Spleen (tissue), 11 donors: Measurements from ENCODE around the gene RYR1. TPM values are rescaled to one million over a fixed set of nuclear protein-coding genes. Genes with fewer than 3 reads are reported as not detected.

Source experiments
- DNase-seq: peaks from one replicate; pipeline ENCODE4 v3.0.0-alpha.2; 2020
- H3K27ac ChIP-seq, 8 donors: fragments of 200-600 bp; sonication (generic) in 7 of 8; 1 replicate in 4 of 8; 2 replicates in 4 of 8; pipeline versions ENCODE4 v1.5.0 to v1.8.0; 2016 to 2021; ENCODE audit warnings: inconsistent platforms in 4 of 8, mild to moderate bottlenecking in 4 of 8, moderate library complexity in 1 of 8
- H3K27me3 ChIP-seq, 7 donors: fragments of 200-600 bp; sonication (generic) in 6 of 7; replicated peaks in 1 of 7; 1 replicate in 4 of 7; 2 replicates in 3 of 7; pipeline versions ENCODE4 v1.5.0 to v1.8.0; 2016 to 2021; ENCODE audit warnings: inconsistent platforms in 3 of 7, mild to moderate bottlenecking in 1 of 7
- H3K36me3 ChIP-seq, 6 donors: fragments of 200-600 bp; sonication (generic) in 5 of 6; 1 replicate in 4 of 6; 2 replicates in 2 of 6; pipeline versions ENCODE4 v1.5.0 to v1.8.0; 2016 to 2021; ENCODE audit warnings: inconsistent platforms in 2 of 6
- H3K4me1 ChIP-seq, 6 donors: fragments of 200-600 bp; sonication (generic) in 5 of 6; 1 replicate in 3 of 6; 2 replicates in 3 of 6; pipeline versions ENCODE4 v1.5.0 to v1.8.0; 2016 to 2021; ENCODE audit warnings: inconsistent platforms in 3 of 6
- H3K4me3 ChIP-seq, 8 donors: fragments of 200-600 bp; sonication (generic) in 7 of 8; 1 replicate in 4 of 8; 2 replicates in 4 of 8; pipeline versions ENCODE4 v1.5.0 to v1.8.0; 2016 to 2021; ENCODE audit warnings: inconsistent platforms in 4 of 8, mild to moderate bottlenecking in 4 of 8, moderate library complexity in 2 of 8
- H3K9me3 ChIP-seq, 8 donors: fragments of 200-600 bp; sonication (generic) in 7 of 8; 1 replicate in 4 of 8; 2 replicates in 4 of 8; pipeline versions ENCODE4 v1.5.0 to v1.8.0; 2016 to 2021; ENCODE audit warnings: inconsistent platforms in 4 of 8
- POLR2A ChIP-seq, 3 donors: fragments of 450-650 bp; IDR thresholded peaks; one replicate each; pipeline ENCODE4 v1.5.1; 2017; ENCODE audit warnings: antibody characterized with exemption in 3 of 3, mild to moderate bottlenecking in 1 of 3
- POLR2AphosphoS5 ChIP-seq, 3 donors: sonication (generic); formaldehyde crosslinking; IDR thresholded peaks; one replicate each; pipeline ENCODE4 v1.5.1; 2017; ENCODE audit warnings: antibody characterized with exemption in 3 of 3
- WGBS, 5 donors: extraction: QIAGEN DNeasy Blood & Tissue Kit in 3 of 5; methylation state at CpG; one replicate each; pipeline versions ENCODE4 v1.1.5 to v1.1.7; 2013 to 2018; 5-methylcytosine and 5-hydroxymethylcytosine counted together
- intact Hi-C: fragments of 100-400 bp; cut with DNase I; formaldehyde crosslinking; loops from one replicate; pipeline ENCODE4 v1.15.0; 2023; ENCODE audit warnings: low total_unique reads
- polyA plus RNA-seq, 3 donors: library from polyadenylated mRNA; stranded (reverse); fragments of 200-250 nt; gene quantifications; one replicate each; pipeline ENCODE4 v1.2.1, GENCODE V29; 2013
- total RNA-seq, 7 donors: library from RNA; depleted of rRNA in 3 of 7; stranded (reverse); fragments of >200 nt in 3 of 7; fragmentation: NEBNext Ultra II Directional in 4 of 7; extraction: Animal tissue kit (Norgen Biotek cat#: 25700) in 4 of 7; gene quantifications; one replicate each; pipeline versions ENCODE4 v1.1.0 to v1.2.1, GENCODE V29; 2016 to 2021
- TF ChIP-seq, protein P1 (sequence below), 11 experiments: fragments of 200-600 bp in 7 of 11; fragments of 450-650 bp in 4 of 11; sonication (generic) in 4 of 11; IDR thresholded peaks in 8 of 11; conservative IDR thresholded peaks in 3 of 11; 1 replicate in 7 of 11; 2 replicates in 4 of 11; pipeline versions ENCODE4 v1.4.0 to v1.8.0; 2016 to 2021; ENCODE audit warnings: antibody characterized with exemption in 11 of 11, inconsistent platforms in 4 of 11, mild to moderate bottlenecking in 1 of 11
- donor health status: healthy with polysubstance abuse.
- donor health status: DM: no; HTN: no; CAD: no; lungs with moderate emphysema.
- donor health status: DM: no; HTN: no; CAD: no.
- donor health status: Bipolar disorder and iron deficiency.
- donor health status: healthy.
- donor health status: DM: no; HTN: no; CAD: no.
- donor health status: DM: yes; HTN: yes; CAD: no.

RYR1 gene
- total and polyA plus RNA-seq, 10 donors = 0.32 to 3.2 (median 1.3) TPM

DNA sequence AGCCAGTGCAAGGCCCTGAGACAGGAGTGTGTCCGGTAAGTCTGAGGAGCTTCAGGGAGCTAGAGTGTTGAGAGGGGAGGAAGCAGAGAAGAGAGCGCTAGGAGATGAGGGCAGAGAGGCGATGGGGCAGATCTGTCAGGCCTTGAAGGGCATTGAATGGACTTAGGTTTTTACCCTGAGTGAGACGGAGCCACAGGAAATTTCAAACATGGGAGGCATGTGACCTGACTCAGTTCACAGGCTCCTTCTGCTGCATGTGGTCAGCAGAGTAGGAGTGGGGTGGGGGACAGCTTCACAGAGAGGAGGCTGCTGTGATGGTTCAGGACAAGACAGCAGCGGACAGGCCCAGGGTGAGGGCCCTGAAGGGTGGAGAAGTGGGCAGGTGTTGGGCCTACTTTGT lies 33.1 kb upstream of the RYR1 start:
- Histone ChIP-seq H3K4me1 (peaks cover 7 to 37% (median 24%) of the 10 kb centered on the region in 6 donors), H3K27me3 (peaks cover 0 to 56% (median 36%) of the 10 kb centered on the region in 7 donors), H3K27ac (no peak overlapping the region), H3K9me3 (no peaks in the 10 kb centered on the region), H3K36me3 (peaks cover 0 to 8% (median 3%) of the 10 kb centered on the region in 6 donors), H3K4me3 (no peak overlapping the region)
- no peak for DNase-seq
- TF ChIP-seq POLR2A (IDR thresholded peaks at IDR 0.05) (no peak), POLR2AphosphoS5 (IDR thresholded peaks at IDR 0.05) (no peak)
- TF ChIP-seq, protein P1, sequence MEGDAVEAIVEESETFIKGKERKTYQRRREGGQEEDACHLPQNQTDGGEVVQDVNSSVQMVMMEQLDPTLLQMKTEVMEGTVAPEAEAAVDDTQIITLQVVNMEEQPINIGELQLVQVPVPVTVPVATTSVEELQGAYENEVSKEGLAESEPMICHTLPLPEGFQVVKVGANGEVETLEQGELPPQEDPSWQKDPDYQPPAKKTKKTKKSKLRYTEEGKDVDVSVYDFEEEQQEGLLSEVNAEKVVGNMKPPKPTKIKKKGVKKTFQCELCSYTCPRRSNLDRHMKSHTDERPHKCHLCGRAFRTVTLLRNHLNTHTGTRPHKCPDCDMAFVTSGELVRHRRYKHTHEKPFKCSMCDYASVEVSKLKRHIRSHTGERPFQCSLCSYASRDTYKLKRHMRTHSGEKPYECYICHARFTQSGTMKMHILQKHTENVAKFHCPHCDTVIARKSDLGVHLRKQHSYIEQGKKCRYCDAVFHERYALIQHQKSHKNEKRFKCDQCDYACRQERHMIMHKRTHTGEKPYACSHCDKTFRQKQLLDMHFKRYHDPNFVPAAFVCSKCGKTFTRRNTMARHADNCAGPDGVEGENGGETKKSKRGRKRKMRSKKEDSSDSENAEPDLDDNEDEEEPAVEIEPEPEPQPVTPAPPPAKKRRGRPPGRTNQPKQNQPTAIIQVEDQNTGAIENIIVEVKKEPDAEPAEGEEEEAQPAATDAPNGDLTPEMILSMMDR (IDR thresholded peaks at IDR 0.05 in 8 of 11, conservative IDR thresholded peaks at IDR 0.05 in 3 of 11) = no peak
- WGBS, 5 donors = 80 to 83% (median 80%) methylated on average over 5 of the region's 5 CpGs
- intact Hi-C loops = loop anchor here (5.0 kb wide), 1 partner anchor 232 kb away; no protein-coding TSS in a partner anchor

DNA sequence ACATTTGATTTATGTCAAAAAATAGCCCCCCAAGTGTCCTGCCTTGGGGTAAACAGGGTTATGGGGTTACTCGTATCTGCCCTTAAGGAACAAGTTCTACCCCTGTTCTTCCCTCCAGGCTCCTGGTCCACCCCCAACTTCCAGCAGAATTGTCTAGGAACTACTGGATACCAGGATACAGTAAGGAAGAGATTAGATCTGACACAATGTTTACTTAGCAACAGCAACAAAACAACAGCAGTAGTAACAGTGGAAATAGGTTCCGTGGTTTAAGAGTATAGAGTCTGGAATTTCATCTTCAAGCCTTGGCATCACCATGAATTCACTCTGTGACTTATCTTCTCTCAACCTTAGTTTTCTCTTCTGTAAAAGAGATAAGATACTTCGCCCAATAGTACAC lies 32.3 kb upstream of the RYR1 start:
- Histone ChIP-seq H3K9me3 (no peaks in the 10 kb centered on the region), H3K27ac (no peak overlapping the region), H3K27me3 (peaks cover 0 to 48% (median 28%) of the 10 kb centered on the region in 7 donors), H3K4me1 (peaks cover 7 to 30% (median 18%) of the 10 kb centered on the region in 6 donors), H3K36me3 (peaks cover 0 to 16% (median 4%) of the 10 kb centered on the region in 6 donors), H3K4me3 (no peak overlapping the region)
- TF ChIP-seq POLR2AphosphoS5 (IDR thresholded peaks at IDR 0.05) = no peak
- TF ChIP-seq POLR2A (IDR thresholded peaks at IDR 0.05) = no peak
- TF ChIP-seq, protein P1 (IDR thresholded peaks at IDR 0.05 in 8 of 11, conservative IDR thresholded peaks at IDR 0.05 in 3 of 11) = no peak
- DNase-seq = no peak
- 83 to 94% (median 90%) methylated on average over 3 of the region's 3 CpGs for WGBS, 5 donors
- intact Hi-C loops = loop anchor here (5.0 kb wide), 1 partner anchor 231 kb away; no protein-coding TSS in a partner anchor

DNA sequence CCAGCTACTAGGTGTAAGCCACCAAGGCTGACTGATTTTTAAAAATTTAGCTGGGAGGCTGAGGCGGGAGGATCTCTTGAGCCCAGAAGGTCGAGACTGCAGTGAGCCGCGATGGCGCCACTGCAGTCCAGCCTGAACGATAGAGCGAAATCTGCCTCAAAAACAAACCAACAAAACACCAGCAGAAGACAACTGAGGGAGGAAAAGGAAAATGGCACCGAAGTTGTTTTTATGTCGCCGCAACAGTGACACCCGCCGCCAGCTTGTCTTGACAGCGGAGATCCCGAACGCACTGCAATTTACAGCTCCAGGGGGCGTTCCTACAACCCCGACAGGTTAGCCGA lies 30.9 kb upstream of the RYR1 start:
- Histone ChIP-seq H3K27ac (peak overlapping the region in 7 of 8 donors; percentile 16 to 95 (median 92)), H3K4me3 (peak overlapping the region in 7 of 8 donors; percentile 64 to 92 (median 85)), H3K36me3 (peaks cover 0 to 30% (median 16%) of the 10 kb centered on the region in 6 donors), H3K9me3 (no peaks in the 10 kb centered on the region), H3K27me3 (peaks cover 0 to 34% (median 16%) of the 10 kb centered on the region in 7 donors), H3K4me1 (peaks cover 7 to 28% (median 18%) of the 10 kb centered on the region in 6 donors)
- TF ChIP-seq POLR2AphosphoS5 (IDR thresholded peaks at IDR 0.05) = no peak
- WGBS, 5 donors = 2 to 4% (median 3%) methylated on average over 16 to 18 of the region's 18 CpGs
- no peak for DNase-seq
- intact Hi-C loops = loop anchor here (5.0 kb wide), 1 partner anchor 230 kb away; no protein-coding TSS in a partner anchor

DNA sequence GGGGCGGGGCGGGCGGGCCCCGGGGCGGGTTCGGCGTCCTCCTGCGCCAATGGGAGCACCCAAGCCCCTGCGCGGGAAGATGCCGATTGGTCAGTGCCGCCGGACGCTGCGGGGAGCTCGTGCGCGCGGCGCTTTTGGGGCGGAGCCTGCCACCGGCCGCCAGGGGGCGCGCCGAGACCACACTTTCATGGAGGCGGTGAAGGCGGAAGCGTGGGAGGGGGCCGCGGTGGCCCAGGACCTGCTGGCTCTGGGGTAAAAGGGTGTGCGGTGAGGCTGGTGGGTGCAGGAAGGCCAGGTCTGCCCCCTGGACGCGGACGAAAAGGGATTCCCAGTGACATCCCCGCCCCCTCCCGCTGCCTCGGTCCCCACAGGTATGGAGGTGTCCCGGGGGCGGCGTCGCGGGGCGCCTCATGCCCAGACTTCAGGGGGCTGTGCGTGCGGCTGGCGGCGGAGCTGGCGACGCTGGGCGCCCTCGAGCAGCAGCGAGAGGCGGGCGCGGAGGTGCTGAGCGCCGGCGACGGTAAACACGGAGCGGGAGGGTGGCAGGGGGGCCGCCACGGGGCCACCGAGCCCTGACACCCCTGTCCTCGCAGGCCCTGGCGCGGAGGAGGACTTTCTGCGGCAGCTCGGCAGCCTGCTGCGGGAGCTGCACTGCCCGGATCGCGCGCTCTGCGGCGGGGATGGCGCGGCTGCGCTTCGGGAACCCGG lies 30.4 kb upstream of the RYR1 start, which contains the start of gene FAM98C:
Gene FAM98C, plus strand, starts transcription at position 127 of the 708 bp plus-strand sequence. Its CDS starts 61 bp downstream, at position 188.
- H3K4me3 ChIP-seq = peak within 1 kb of the TSS; percentile 64 to 98 (median 86)
- no peaks in the 10 kb centered on the region for H3K9me3 ChIP-seq
- intact Hi-C loops = loop anchor here (5.0 kb wide), 1 partner anchor 229 kb away; no protein-coding TSS in a partner anchor
- peaks cover 0 to 29% (median 16%) of the 10 kb centered on the region in 7 donors for H3K27me3 ChIP-seq
- H3K4me1 ChIP-seq = peaks cover 7 to 28% (median 18%) of the 10 kb centered on the region in 6 donors
- TF ChIP-seq POLR2A (IDR thresholded peaks at IDR 0.05) (no peak), POLR2AphosphoS5 (IDR thresholded peaks at IDR 0.05) (peak; percentile 79 to 90 (median 82))
- TF ChIP-seq, protein P1 (IDR thresholded peaks at IDR 0.05 in 8 of 11, conservative IDR thresholded peaks at IDR 0.05 in 3 of 11) = peak; percentile 99 to 100 (median 100)
- DNase-seq = peak; percentile 98
- peaks cover 0 to 36% (median 18%) of the 10 kb centered on the region in 6 donors for H3K36me3 ChIP-seq
- peak within 1 kb of the TSS; percentile 80 to 95 (median 92) for H3K27ac ChIP-seq
- 0 to 1% (median 0%) methylated on average over 15 to 82 of the region's 82 CpGs for WGBS, 5 donors
